ENCODE measurements around the gene PAX8. TPM values are rescaled to one million over a fixed set of nuclear protein-coding genes. Genes with fewer than 3 reads are reported as not detected.

Gene PAX8
- total RNA-seq, 1 donor from 2014 or later = 1.6 TPM

DNA sequence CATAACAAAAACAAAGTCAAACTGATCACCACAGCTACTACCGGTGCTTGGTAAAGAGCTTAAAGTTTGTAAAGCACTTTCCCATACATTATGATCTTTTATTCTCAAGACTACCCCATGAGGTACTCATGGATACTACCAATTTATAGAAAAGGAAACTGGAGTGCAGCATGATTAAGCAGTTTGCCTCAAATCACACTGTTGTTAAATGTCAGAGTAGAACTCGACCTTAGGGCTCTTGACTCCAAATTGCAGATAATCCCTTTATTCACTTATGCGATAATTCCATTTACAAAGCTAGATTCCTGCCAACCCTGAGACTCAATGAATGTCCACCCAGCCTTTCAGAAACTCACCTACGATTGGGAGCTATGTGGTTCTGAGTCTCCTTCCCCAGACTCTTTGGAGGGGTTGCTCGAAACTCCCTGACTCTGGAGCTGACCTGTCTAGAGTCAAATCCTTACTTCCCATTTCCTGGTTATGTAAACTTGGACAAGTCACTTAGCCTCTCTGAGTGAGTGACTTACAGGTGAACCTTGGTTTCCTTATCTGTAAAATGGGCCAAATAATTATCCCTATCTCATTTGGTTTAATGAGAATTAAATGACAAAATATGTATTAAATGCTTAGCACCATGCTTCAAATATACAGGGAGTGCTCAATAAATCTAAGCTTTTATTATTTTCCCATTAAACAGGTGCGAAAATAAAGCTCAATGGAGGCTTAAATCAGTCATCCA, 57.6 kb downstream of the PAX8 start:
- intact Hi-C loops (cut with DNase I) = no loop called here
- Histone ChIP-seq H3K27ac (no peak overlapping the region), H3K4me1 (peaks cover 23% of the 10 kb centered on the region), H3K36me3 (no peaks in the 10 kb centered on the region), H3K9me3 (no peaks in the 10 kb centered on the region), H3K27me3 (no peaks in the 10 kb centered on the region), H3K4me3 (no peak overlapping the region)
- TF ChIP-seq, protein P1, sequence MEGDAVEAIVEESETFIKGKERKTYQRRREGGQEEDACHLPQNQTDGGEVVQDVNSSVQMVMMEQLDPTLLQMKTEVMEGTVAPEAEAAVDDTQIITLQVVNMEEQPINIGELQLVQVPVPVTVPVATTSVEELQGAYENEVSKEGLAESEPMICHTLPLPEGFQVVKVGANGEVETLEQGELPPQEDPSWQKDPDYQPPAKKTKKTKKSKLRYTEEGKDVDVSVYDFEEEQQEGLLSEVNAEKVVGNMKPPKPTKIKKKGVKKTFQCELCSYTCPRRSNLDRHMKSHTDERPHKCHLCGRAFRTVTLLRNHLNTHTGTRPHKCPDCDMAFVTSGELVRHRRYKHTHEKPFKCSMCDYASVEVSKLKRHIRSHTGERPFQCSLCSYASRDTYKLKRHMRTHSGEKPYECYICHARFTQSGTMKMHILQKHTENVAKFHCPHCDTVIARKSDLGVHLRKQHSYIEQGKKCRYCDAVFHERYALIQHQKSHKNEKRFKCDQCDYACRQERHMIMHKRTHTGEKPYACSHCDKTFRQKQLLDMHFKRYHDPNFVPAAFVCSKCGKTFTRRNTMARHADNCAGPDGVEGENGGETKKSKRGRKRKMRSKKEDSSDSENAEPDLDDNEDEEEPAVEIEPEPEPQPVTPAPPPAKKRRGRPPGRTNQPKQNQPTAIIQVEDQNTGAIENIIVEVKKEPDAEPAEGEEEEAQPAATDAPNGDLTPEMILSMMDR (IDR thresholded peaks at IDR 0.05) = no peak
- no peak for DNase-seq
- ATAC-seq = no peak

DNA sequence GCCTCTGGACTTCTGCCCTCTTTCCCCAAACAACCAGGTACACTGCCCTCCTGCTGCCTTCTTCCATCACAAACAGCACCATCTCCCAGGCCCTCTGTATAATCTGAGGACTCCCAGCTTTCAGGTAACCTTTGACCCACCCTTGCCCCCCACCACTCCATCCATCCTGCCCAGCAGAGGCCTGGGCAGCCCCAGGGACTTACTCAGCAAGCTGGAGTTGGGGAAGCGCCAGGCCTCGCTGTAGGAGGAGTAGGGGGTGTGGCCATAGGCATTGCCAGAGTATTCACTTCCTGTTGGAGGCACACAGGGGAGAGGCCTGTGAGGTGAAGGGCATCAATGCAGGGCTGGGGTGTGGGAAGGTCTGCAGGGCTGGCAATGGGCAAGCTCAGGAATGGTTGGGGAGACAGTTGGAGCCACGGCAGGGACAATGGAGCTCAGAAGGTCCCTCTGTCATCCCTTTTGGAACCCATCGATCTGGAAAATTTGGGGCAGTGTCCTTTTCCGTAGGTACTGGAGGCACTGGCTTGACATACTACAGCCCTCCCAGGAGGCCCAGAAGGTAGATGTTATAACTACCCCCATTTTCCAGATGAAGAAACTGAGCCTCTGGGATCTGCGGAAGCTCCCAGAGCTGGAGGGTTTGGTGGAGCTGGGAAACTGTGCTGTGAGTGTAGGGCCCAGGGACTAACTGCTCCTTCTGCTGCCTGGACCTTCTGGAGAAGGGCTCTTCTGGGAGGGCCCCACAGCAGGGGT, 58.7 kb downstream of the PAX8 start:
- Histone ChIP-seq H3K4me3 (no peak overlapping the region), H3K36me3 (no peaks in the 10 kb centered on the region), H3K9me3 (no peaks in the 10 kb centered on the region), H3K4me1 (peaks cover 23% of the 10 kb centered on the region), H3K27ac (no peak overlapping the region), H3K27me3 (no peaks in the 10 kb centered on the region)
- TF ChIP-seq, protein P1 (IDR thresholded peaks at IDR 0.05) = no peak
- DNase-seq (peak; percentile 84), ATAC-seq (peak; percentile 81)
- intact Hi-C loops (cut with DNase I) = no loop called here

DNA sequence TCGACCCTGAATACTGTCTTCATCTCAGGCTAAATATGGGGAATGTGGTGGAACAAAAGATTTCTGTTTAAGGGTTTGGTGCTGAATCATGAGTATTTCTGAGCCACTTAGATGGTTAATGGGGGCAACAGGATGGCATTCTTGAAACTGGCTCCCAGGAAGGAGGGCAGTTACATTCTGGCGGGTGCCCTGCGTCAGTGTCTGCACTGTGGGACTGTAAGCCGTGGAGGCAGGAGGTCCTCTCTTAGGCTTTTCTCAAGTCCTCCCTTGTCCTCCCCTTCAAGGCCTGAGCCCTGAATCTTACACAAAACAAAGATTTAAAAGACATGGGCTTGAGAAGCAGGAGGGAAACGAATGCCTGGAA, 59.2 kb downstream of the PAX8 start:
- peaks cover 23% of the 10 kb centered on the region for H3K4me1 ChIP-seq
- no peak for DNase-seq
- H3K9me3 ChIP-seq = no peaks in the 10 kb centered on the region
- TF ChIP-seq, protein P1 (IDR thresholded peaks at IDR 0.05) = no peak
- H3K4me3 ChIP-seq = no peak overlapping the region
- no peak for ATAC-seq
- no peaks in the 10 kb centered on the region for H3K36me3 ChIP-seq
- intact Hi-C loops (cut with DNase I) = no loop called here
- H3K27ac ChIP-seq = no peak overlapping the region
- no peaks in the 10 kb centered on the region for H3K27me3 ChIP-seq

DNA sequence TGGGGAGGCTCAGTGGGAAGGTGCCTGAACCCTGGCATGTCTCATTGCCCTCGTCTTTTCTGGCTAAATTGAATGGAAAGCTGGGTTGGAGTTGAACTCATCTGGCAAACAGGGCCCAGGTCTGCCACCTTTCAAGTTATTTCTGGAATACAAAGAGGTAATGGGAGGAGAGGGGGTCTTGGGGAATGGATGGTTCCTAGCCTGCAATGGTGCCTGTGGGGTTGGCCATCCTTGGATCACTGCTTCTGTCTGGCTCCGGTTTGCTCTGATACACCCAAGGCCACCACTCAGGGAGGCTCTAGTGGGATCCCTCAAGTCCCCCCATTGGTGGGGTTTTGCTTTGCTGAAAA, 59.7 kb downstream of the PAX8 start:
- intact Hi-C loops (cut with DNase I) = no loop called here

DNA sequence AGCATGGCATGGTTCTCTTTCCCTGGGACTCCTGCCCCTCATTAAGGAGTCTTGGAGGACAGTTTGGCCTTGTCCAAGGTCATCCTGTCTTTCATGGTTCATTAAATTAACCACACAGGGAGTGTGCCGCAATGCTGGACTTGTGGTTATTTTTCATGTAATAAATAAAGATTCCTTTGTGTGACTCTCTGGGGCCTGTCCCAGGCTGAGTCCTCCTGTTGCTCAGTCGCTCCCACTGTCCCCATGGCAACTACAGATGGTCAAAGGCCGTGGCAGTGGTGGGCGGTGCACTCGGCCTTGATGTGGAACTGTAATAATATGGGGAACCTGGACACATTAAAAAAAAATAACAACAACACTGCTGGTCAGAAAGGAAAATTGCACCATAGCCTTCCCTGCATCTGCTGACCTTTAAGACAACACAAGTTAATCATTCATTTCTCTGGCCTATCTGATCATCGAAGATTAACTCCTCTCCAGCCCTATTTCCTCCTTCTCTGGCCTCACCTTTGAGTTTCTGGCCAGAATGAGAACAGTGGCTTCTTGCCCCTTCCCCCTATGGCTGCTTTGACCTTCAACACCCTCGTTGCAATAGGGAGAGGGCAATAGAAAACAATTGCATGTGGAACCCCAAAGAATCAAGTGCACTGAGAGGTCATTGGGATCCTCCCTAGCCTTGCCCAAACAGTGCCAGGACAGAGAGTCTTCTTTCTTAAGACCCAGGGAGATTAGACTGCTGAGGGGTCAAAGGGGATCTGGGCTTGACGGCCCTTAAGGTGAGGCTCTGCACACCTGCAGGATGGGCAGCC, 60.2 kb downstream of the PAX8 start:
- TF ChIP-seq, protein P1 (IDR thresholded peaks at IDR 0.05) = no peak
- Histone ChIP-seq H3K27ac (peak overlapping the region; percentile 82), H3K9me3 (no peaks in the 10 kb centered on the region), H3K4me3 (no peak overlapping the region), H3K4me1 (peaks cover 23% of the 10 kb centered on the region), H3K27me3 (no peaks in the 10 kb centered on the region), H3K36me3 (no peaks in the 10 kb centered on the region)
- peak; percentile 85 for ATAC-seq
- peak; percentile 85 for DNase-seq
- intact Hi-C loops (cut with DNase I) = no loop called here

More for the DNA sequence above, 59.7 kb downstream of the PAX8 start:
- Histone ChIP-seq H3K4me3 (no peak overlapping the region), H3K27me3 (no peaks in the 10 kb centered on the region), H3K27ac (peak overlapping the region; percentile 32), H3K36me3 (no peaks in the 10 kb centered on the region), H3K9me3 (no peaks in the 10 kb centered on the region), H3K4me1 (peaks cover 23% of the 10 kb centered on the region)
- TF ChIP-seq, protein P1 (IDR thresholded peaks at IDR 0.05) = no peak
- no peak for DNase-seq
- ATAC-seq = no peak

Measured in upper lobe of right lung (tissue), 1 donor.